ENCODE measurements around the gene SBSN.

SBSN gene

GRCh38 chr19:35553385-35554000, 25.4 kb upstream of the SBSN start:
- DNase-seq: no peak

- DNase-seq: no peak
Observed at GRCh38 chr19:35552534-35553384, 24.6 kb upstream of the SBSN start.

- no peak for DNase-seq
Observed at GRCh38 chr19:35551091-35551810, 23.1 kb upstream of the SBSN start.

- no peak for DNase-seq
Observed at GRCh38 chr19:35549879-35550523, 21.9 kb upstream of the SBSN start.

- DNase-seq: peak; percentile 52
Observed at GRCh38 chr19:35549174-35549788, 21.2 kb upstream of the SBSN start.

- DNase-seq: no peak
Observed at GRCh38 chr19:35546532-35546931, 18.4 kb upstream of the SBSN start.

GRCh38 chr19:35545855-35546381, 17.8 kb upstream of the SBSN start:
- DNase-seq: no peak

- DNase-seq: peak; percentile 90
Observed at GRCh38 chr19:35545001-35545854, 17.1 kb upstream of the SBSN start, which contains the start of gene TMEM147. TMEM147 (plus strand) TSS chr19:35545626; CDS start chr19:35545740, 114 bp downstream.

- no peak for DNase-seq
Observed at GRCh38 chr19:35544110-35544802, 16.1 kb upstream of the SBSN start.

- no peak for DNase-seq
Observed at GRCh38 chr19:35543280-35544109, 15.4 kb upstream of the SBSN start.

GRCh38 chr19:35542209-35542608, 14.1 kb upstream of the SBSN start:
- DNase-seq: no peak

- DNase-seq: no peak
Observed at GRCh38 chr19:35540356-35540927, 12.3 kb upstream of the SBSN start.

GRCh38 chr19:35539850-35540249, 11.7 kb upstream of the SBSN start:
- DNase-seq: no peak

- no peak for DNase-seq
Observed at GRCh38 chr19:35539314-35539713, 11.2 kb upstream of the SBSN start.

GRCh38 chr19:35534803-35535480, 6.8 kb upstream of the SBSN start:
- DNase-seq: no peak

- DNase-seq: peak; percentile 23
Observed at GRCh38 chr19:35533822-35534392, 5.8 kb upstream of the SBSN start.

GRCh38 chr19:35533201-35533821, 5.2 kb upstream of the SBSN start, which contains the start of gene GAPDHS:
GAPDHS (plus strand) TSS chr19:35533456; CDS start chr19:35533528, 72 bp downstream.
- DNase-seq: no peak

GRCh38 chr19:35531291-35531690, 3.2 kb upstream of the SBSN start:
- DNase-seq: no peak

All from HCEC 1CT (cell line).